GM18511 (cell line): Measurements from ENCODE around the gene TRAPPC1.
"Not testable (repeated sequence)": the region's sequence is repeated elsewhere in the genome, so short reads cannot be mapped to it uniquely, and the experiment has no call there.

Experiments used
- ATAC-seq: cut with Tn5 transposase; IDR thresholded peaks from one replicate; pipeline ENCODE4 v1.9.1; 2021; ENCODE audit warnings: mild to moderate bottlenecking, moderate library complexity; ENCODE audit not compliant: unreplicated experiment

Gene TRAPPC1, protein sequence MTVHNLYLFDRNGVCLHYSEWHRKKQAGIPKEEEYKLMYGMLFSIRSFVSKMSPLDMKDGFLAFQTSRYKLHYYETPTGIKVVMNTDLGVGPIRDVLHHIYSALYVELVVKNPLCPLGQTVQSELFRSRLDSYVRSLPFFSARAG

DNA sequence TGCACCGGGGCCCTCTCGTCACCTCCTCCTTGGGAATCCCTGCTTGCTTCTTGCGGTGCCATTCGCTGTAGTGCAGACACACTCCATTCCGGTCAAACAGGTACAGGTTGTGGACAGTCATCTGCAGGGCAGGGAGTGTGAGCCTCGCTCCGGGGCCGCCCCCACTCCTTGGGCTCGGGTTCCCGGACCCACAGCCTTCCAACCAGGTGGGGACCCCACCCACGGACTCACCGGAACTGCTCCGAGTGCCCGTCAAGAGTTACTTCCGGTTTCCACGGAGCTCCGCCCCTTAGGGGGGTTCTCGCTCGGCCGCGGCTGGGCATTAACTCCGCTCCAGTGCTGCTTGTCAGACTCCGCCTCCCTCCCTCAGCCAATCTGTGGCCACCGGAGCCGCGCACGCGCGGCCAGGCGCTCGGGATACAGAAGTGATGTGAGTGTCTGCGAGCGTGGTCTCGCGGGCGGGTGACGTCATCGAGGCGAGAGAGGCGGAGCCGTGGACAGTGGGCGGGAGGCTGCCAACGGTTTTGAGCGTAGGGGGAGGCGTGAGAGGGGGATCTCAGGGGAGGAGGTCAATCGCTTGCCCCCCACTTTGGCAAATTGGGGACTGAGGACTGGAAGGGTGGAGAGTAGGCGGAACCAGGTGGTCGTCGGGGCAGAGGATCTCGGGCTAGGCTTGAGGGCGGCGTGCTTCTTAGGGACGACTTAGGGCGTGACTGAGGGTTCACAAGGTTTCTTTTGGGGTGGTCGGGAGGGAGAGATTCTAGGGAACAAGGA is at the start of gene TRAPPC1, which contains the start of gene CNTROB:
Gene TRAPPC1 (minus strand): TSS at position 238 of the 774 bp plus-strand sequence. CDS start 117 bp downstream, at position 121.
Gene CNTROB (plus strand): TSS at position 498 of the 774 bp plus-strand sequence. CDS start 874 bp downstream, outside the sequence.
- ATAC-seq: peak; percentile 97

- ATAC-seq: no peak
These were observed 46.1 kb upstream of the TRAPPC1 start for GRCh38 chr17:7977805-7978204.

DNA sequence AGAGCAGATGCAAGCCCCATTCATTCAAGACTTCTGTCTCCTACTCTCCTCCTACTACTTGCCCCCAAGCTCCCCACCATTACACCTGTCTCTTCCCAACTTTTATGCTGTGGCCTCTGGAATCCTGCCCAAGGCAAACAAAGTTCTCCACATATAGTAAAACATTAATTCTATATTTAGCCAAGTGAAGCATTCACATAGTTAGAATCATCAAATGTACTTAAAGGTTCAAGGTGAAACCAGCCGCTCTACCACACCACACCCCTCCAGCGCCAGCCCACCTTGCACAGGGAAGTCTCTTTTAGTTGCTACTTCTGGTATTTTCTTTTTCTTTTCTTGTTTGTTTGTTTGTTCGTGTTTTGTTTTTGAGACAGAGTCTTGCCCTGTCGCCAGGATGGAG is 45.3 kb upstream of the TRAPPC1 start:
- no peak for ATAC-seq

DNA sequence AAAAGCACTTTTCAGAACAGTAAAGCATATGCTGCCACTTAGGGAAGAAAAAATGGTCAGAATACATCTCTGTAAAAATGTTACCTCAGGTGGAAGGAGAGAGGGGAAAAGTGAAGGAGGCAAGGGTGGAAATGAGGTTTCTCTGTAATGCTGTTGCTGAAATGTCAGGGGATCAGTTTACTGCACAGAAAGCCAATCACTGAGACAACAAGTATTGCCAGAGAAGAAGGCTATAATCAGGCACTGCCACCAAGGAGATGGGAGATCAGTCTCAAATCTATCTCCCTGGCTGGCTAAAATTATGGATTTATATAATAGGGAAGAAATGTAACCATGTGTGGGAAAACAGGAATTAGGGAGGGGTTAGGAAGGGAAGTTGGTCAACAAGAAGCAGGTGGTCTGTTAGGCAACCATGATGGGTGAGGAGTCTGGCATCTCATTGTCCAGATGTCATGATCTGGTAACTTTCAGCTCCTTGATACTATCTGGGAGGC is 42.9 kb upstream of the TRAPPC1 start:
- no peak for ATAC-seq

DNA sequence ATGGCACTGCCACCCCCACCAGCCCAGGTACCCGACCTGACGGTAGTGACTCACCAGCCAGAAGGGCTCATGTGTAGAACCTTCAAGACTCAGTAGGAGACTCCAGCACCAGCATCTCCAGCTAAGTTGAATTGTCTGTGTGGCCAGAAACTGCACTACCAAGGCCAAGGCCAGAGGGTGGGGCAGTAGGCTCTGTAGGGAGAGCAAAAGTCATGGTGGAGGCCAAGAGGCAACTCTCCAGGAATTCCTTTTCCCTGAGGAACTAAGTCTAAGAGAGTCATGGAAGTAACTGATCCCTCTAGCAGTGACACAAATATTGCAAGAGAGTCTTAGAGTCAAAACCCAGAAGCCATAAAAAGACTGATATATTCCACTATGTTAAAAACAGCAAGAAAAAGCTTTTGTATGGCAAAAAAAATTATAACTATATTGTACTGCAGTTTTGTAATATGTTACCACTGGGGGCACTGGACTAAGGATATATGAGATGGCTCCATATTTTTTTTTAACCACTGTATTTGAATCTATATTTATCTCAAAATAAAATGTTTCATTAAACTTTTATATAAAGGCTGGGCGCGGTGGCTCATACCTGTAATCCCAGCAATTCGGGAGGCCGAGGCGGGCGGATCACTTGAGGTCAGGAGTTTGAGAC is 40.5 kb upstream of the TRAPPC1 start:
- no peak for ATAC-seq

- no peak for ATAC-seq
These were observed 39.9 kb upstream of the TRAPPC1 start for GRCh38 chr17:7971651-7972050.

DNA sequence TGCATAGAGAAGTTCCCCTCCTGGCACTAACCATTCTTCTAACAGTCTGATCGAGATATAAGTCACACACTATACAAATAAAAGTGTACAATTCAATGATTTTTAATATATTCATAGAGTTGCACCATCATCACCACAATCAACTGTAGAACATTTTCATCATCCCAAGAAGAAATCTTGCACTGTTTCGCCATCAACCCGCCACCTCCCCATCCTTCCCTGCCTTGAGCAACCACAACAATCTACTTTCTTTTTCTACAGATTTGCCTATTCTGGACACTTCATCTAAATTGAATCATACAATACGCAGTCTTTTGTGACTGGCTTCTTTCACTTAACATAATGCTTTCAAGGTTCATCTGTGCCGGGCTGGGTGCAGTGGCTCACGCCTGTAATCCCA is 37.7 kb upstream of the TRAPPC1 start:
- ATAC-seq: no peak

DNA sequence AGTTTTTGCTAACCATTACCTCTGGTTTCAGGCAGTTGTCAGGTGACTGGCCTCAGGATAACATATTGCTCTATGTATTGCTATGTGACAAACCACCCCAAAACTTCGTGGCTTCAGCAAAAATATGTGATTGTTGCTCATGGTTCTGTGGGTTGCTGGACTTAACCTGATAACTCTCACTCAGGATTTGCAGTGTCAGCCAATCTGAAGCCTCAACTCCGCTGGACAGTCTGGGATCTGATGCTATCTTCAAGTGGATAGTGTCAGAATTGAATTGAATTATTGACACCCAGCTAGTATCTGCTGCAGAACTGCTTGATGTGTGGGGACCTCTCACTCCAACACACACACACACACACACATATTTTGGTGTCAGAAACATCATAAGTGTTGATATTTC is 36.0 kb upstream of the TRAPPC1 start:
- no peak for ATAC-seq

- no peak for ATAC-seq
These were observed 29.7 kb upstream of the TRAPPC1 start for GRCh38 chr17:7961421-7961820.

DNA sequence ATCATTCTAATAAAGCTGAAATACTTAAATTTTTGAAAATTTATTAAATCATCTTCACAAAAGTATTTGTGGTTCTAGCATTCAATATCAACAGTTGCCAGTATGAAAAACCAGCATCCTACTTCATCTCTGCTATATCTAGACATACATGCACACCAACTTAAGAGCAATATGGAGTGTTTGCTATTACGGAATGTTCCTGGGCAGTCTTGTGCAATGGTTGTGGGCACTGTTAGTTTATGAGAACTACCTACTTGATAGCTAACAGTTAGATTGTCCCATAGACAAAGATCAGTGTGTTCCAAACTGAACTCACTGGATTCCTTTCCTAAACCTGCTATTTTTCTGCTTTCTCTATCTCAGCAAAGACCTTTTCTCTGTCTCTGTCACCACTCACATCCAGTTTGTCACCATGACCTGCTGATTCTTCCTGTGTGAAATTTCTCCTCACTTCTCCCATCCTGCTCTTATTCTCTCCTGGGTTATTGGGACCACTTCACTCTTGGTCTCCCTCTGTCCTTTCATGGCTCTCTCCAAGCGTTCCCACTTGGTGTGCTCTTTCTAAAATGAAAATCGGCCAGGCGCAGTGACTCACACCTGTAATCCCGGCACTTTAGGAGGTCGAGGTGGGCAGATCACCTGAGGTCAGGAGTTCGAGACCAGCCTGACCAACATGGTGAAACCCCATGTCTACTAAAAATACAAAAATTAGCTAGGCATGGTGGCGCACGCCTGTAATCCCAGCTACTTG is 27.9 kb upstream of the TRAPPC1 start:
- no peak for ATAC-seq

- no peak for ATAC-seq
These were observed 24.7 kb upstream of the TRAPPC1 start for GRCh38 chr17:7956228-7956965.

DNA sequence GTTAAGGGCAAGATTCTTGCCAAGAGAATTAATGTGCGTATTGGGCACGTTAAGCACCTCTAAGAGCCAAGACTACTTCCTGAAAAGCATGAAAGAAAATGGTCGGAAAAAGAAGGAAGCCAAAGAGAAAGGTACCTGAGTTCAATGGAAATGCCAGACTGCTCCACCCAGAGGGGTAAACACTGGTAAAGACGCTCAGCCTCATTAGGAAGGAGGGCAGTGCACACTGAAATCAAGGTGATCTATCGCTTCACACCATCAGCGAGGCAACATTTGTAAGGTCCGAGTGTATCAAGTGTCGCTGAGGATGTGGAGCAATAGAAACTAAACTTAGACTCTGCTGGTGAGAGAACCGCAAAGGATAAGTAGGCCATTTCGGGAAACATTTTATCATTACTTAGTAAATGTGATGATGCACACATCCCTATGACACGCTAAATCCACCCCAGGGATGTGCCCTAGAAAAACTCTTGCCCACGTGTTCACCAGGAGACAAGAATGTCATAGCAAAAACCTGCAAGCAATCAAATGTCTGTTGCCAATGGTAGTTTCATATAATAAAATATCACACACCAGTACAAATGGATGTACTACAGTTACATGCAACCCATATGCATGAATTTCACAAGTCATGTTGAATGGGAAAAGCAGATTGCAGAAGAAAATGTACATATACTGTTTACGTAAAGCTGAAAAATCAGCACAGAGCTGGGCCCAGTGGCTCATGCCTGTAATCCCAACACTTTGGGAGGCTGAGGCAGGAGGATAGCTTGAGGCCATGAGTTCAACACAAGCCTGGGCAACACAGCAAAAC is 23.9 kb upstream of the TRAPPC1 start:
- ATAC-seq: no peak

DNA sequence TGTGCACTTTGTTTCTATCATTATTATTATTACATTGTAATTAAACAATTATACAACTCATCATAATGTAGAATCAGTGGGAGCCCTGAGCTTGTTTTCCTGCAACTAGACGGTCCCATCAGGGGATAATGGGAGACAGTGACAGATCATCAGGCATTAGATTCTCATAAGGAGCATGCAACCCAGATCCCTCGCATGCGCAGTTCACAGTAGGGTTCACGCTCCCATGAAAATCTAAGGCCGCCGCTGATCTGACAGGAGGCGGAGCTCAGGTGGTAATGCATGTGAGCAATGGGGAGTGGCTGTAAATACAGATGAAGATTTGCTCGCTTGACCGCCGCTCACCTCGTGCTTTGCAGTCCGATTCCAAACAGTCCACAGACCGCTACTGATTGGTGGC is 21.5 kb upstream of the TRAPPC1 start:
- not testable (repeated sequence) for ATAC-seq

GRCh38 chr17:7951143-7951792 is 19.5 kb upstream of the TRAPPC1 start:
- ATAC-seq: peak; percentile 72

- ATAC-seq: no peak
These were observed 18.8 kb upstream of the TRAPPC1 start for GRCh38 chr17:7950578-7950977.

DNA sequence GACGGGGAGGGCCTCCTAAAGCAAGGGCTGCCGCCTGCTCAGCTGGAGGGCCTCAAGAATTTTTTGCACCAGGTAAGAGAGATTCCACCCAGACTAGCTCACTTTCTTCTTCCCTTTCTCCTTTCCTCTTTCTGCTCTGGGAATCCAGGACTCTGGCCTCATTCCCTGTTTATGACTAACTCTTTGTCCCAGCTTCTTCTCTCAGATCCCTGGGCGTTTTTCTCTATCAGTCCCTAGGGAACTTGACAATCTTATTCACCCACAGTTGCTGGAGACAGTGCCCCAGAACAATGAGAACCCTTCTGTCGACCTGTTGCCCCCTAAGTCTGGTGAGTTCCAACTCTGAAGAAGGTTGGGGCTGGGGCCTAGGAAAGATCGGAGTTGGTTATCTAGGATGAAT is 15.9 kb upstream of the TRAPPC1 start:
- no peak for ATAC-seq

GRCh38 chr17:7946441-7946840 is 14.7 kb upstream of the TRAPPC1 start:
- no peak for ATAC-seq

DNA sequence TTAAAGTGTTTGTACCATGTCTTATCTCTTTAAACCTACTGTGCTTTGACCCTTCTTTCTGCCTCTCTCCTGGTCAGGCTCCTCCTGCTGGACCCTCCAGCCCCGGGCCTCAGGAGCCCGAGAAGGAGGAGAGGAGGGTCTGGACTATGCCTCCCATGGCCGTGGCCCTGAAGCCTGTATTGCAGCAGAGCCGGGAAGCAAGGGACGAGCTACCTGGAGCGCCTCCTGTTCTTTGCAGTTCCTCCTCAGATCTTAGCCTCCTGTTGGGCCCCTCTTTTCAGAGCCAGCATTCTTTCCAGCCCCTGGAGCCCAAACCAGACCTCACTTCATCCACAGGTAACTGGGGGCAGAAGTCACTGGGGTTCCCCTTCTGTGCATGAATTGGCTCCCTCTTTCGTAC is 13.9 kb upstream of the TRAPPC1 start:
- ATAC-seq: no peak

DNA sequence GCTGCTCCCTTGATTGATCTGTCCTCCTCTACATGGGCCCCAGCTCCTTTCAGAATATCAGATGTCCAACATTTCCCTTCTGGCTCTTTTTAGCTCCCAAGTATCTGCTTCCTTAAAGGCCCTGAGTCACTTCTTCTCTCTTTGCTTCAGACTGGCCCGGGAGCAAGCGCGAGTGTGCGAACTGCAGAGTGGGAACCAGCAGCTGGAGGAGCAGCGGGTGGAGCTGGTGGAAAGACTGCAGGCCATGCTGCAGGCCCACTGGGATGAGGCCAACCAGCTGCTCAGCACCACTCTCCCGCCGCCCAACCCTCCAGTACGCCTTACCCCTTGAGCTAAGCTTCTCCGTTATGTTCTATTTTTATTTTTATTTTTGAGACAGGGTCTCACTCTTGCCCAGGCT is 12.6 kb upstream of the TRAPPC1 start:
- ATAC-seq: no peak
